Measurements from ENCODE around the gene GMCL1. TPM values are rescaled to one million over a fixed set of nuclear protein-coding genes. Genes with fewer than 3 reads are reported as not detected.
"Not testable (repeated sequence)": the region's sequence is repeated elsewhere in the genome, so short reads cannot be mapped to it uniquely, and the experiment has no call there.

GMCL1 gene
- total RNA-seq, 1 experiment from 2014 or later, result 4.6 TPM

- no peaks in the 10 kb centered on the region for H3K27me3 ChIP-seq
- H3K4me3 ChIP-seq, result no peak overlapping the region
Measured at GRCh38 chr2:69801745-69802290, 27.6 kb upstream of the GMCL1 start.

GRCh38 chr2:69802781-69803367 lies 26.6 kb upstream of the GMCL1 start:
- DNase-seq, H3K27me3 ChIP-seq: not testable (repeated sequence)

More at GRCh38 chr2:69801745-69802290, 27.6 kb upstream of the GMCL1 start:
- no peak for DNase-seq
- H3K9me3 ChIP-seq, result no peaks in the 10 kb centered on the region
- H3K36me3 ChIP-seq, result peaks cover 2% of the 10 kb centered on the region; the same call in 1 of the 2 replicates

GRCh38 chr2:69804416-69804815 lies 25.0 kb upstream of the GMCL1 start:
- Histone ChIP-seq H3K27me3 (no peaks in the 10 kb centered on the region), H3K4me3 (no peak overlapping the region), H3K36me3 (peaks cover 7% of the 10 kb centered on the region; the same call in 1 of the 2 replicates), H3K9me3 (no peaks in the 10 kb centered on the region)
- no peak for DNase-seq

More at GRCh38 chr2:69802781-69803367, 26.6 kb upstream of the GMCL1 start:
- H3K9me3 ChIP-seq, H3K36me3 ChIP-seq, H3K4me3 ChIP-seq: not testable (repeated sequence)

- peaks cover 7% of the 10 kb centered on the region; the same call in 1 of the 2 replicates for H3K36me3 ChIP-seq
- H3K27me3 ChIP-seq, result no peaks in the 10 kb centered on the region
- DNase-seq, result no peak
- no peaks in the 10 kb centered on the region for H3K9me3 ChIP-seq
- no peak overlapping the region for H3K4me3 ChIP-seq
Measured at GRCh38 chr2:69805887-69806286, 23.6 kb upstream of the GMCL1 start.

- H3K36me3 ChIP-seq, result peaks cover 7% of the 10 kb centered on the region; the same call in 1 of the 2 replicates
- no peak for DNase-seq
- H3K9me3 ChIP-seq, result no peaks in the 10 kb centered on the region
- no peaks in the 10 kb centered on the region for H3K27me3 ChIP-seq
- no peak overlapping the region for H3K4me3 ChIP-seq
Measured at GRCh38 chr2:69807821-69808540, 21.5 kb upstream of the GMCL1 start.

- DNase-seq, result no peak
- no peaks in the 10 kb centered on the region for H3K27me3 ChIP-seq
- peaks cover 7% of the 10 kb centered on the region; the same call in 1 of the 2 replicates for H3K36me3 ChIP-seq
- H3K9me3 ChIP-seq, result no peaks in the 10 kb centered on the region
- no peak overlapping the region for H3K4me3 ChIP-seq
Measured at GRCh38 chr2:69810550-69810949, 18.9 kb upstream of the GMCL1 start.

GRCh38 chr2:69811018-69811417 lies 18.4 kb upstream of the GMCL1 start:
- no peaks in the 10 kb centered on the region for H3K9me3 ChIP-seq
- no peak for DNase-seq
- no peak overlapping the region for H3K4me3 ChIP-seq
- H3K27me3 ChIP-seq, result no peaks in the 10 kb centered on the region
- peaks cover 7% of the 10 kb centered on the region; the same call in 1 of the 2 replicates for H3K36me3 ChIP-seq

GRCh38 chr2:69811591-69811990 lies 17.9 kb upstream of the GMCL1 start:
- Histone ChIP-seq H3K9me3 (no peaks in the 10 kb centered on the region), H3K4me3 (no peak overlapping the region), H3K36me3 (peaks cover 7% of the 10 kb centered on the region; the same call in 1 of the 2 replicates), H3K27me3 (no peaks in the 10 kb centered on the region)
- no peak for DNase-seq

GRCh38 chr2:69815717-69816116 lies 13.7 kb upstream of the GMCL1 start:
- Histone ChIP-seq H3K4me3 (no peak overlapping the region), H3K27me3 (no peaks in the 10 kb centered on the region), H3K9me3 (no peaks in the 10 kb centered on the region), H3K36me3 (peaks cover 4% of the 10 kb centered on the region)
- no peak for DNase-seq

- H3K36me3 ChIP-seq, result peaks cover 4% of the 10 kb centered on the region
- H3K4me3 ChIP-seq, result no peak overlapping the region
- no peaks in the 10 kb centered on the region for H3K9me3 ChIP-seq
- H3K27me3 ChIP-seq, result no peaks in the 10 kb centered on the region
- peak; percentile 58 for DNase-seq
Measured at GRCh38 chr2:69816923-69817542, 12.4 kb upstream of the GMCL1 start.

- no peaks in the 10 kb centered on the region for H3K27me3 ChIP-seq
- no peak overlapping the region for H3K4me3 ChIP-seq
- DNase-seq, result no peak
- H3K9me3 ChIP-seq, result no peaks in the 10 kb centered on the region
- H3K36me3 ChIP-seq, result peaks cover 4% of the 10 kb centered on the region
Measured at GRCh38 chr2:69817729-69818501, 11.5 kb upstream of the GMCL1 start.

GRCh38 chr2:69827796-69828540 lies 1.5 kb upstream of the GMCL1 start:
- H3K27me3 ChIP-seq, result no peaks in the 10 kb centered on the region
- H3K9me3 ChIP-seq, result no peaks in the 10 kb centered on the region
- no peak overlapping the region for H3K4me3 ChIP-seq
- H3K36me3 ChIP-seq, result no peaks in the 10 kb centered on the region
- no peak for DNase-seq

- Histone ChIP-seq H3K36me3 (no peaks in the 10 kb centered on the region; the same call in 1 of the 2 replicates), H3K9me3 (no peaks in the 10 kb centered on the region), H3K27me3 (no peaks in the 10 kb centered on the region), H3K4me3 (peak overlapping the region; percentile 91)
- DNase-seq, result no peak
Measured at GRCh38 chr2:69828938-69829255, 563 bp upstream of the GMCL1 start.

- Histone ChIP-seq H3K4me3 (peak overlapping the region; percentile 91), H3K9me3 (no peaks in the 10 kb centered on the region), H3K36me3 (no peaks in the 10 kb centered on the region; the same call in 1 of the 2 replicates), H3K27me3 (no peaks in the 10 kb centered on the region)
- peak; percentile 21 for DNase-seq
Measured at GRCh38 chr2:69830045-69830905, 815 bp downstream of the GMCL1 start.

- H3K4me3 ChIP-seq, result peak overlapping the region; percentile 91
- not testable (repeated sequence) for H3K36me3 ChIP-seq, DNase-seq, H3K9me3 ChIP-seq, H3K27me3 ChIP-seq
Measured at GRCh38 chr2:69830906-69831241, 1.4 kb downstream of the GMCL1 start.

All from MG63 (cell line).